HG03378 (cell line): ENCODE data around the gene SECISBP2L.
A peak's percentile ranks its signal among the peaks of the same experiment; 100 is the strongest.

Source experiments
- ATAC-seq: cut with Tn5 transposase; IDR thresholded peaks from one replicate; pipeline ENCODE4 v1.9.1; 2021; ENCODE audit warnings: mild to moderate bottlenecking, moderate library complexity; ENCODE audit not compliant: unreplicated experiment

SECISBP2L gene

GRCh38 chr15:49059491-49059890 lies 13.2 kb upstream of the SECISBP2L start:
- no peak for ATAC-seq

- ATAC-seq: no peak
Observed at GRCh38 chr15:49058559-49058958, 12.3 kb upstream of the SECISBP2L start.

- ATAC-seq: no peak
Observed at GRCh38 chr15:49055630-49056029, 9.4 kb upstream of the SECISBP2L start.

GRCh38 chr15:49052662-49053061 lies 6.4 kb upstream of the SECISBP2L start:
- ATAC-seq: no peak

GRCh38 chr15:49047456-49047855 lies 1.2 kb upstream of the SECISBP2L start:
- ATAC-seq: no peak

GRCh38 chr15:49045751-49046219 lies 461 bp downstream of the SECISBP2L start:
- peak; percentile 40 for ATAC-seq

GRCh38 chr15:49044766-49045606 lies 1.3 kb downstream of the SECISBP2L start:
- no peak for ATAC-seq

GRCh38 chr15:49044002-49044401 lies 2.2 kb downstream of the SECISBP2L start:
- no peak for ATAC-seq

- no peak for ATAC-seq
Observed at GRCh38 chr15:49042165-49042564, 4.1 kb downstream of the SECISBP2L start.

GRCh38 chr15:49041426-49041825 lies 4.8 kb downstream of the SECISBP2L start:
- no peak for ATAC-seq

- ATAC-seq: no peak
Observed at GRCh38 chr15:49040151-49040550, 6.1 kb downstream of the SECISBP2L start.

GRCh38 chr15:49038382-49038781 lies 7.9 kb downstream of the SECISBP2L start:
- ATAC-seq: no peak

- no peak for ATAC-seq
Observed at GRCh38 chr15:49037546-49037940, 8.7 kb downstream of the SECISBP2L start.

GRCh38 chr15:49036650-49037545 lies 9.3 kb downstream of the SECISBP2L start:
- no peak for ATAC-seq

- ATAC-seq: no peak
Observed at GRCh38 chr15:49035825-49036224, 10.4 kb downstream of the SECISBP2L start.

- ATAC-seq: no peak
Observed at GRCh38 chr15:49032601-49033145, 13.6 kb downstream of the SECISBP2L start.

GRCh38 chr15:49031804-49032203 lies 14.4 kb downstream of the SECISBP2L start:
- no peak for ATAC-seq

- no peak for ATAC-seq
Observed at GRCh38 chr15:49026700-49027099, 19.5 kb downstream of the SECISBP2L start.

- peak; percentile 64 for ATAC-seq
Observed at GRCh38 chr15:49024840-49025239, 21.4 kb downstream of the SECISBP2L start.

- ATAC-seq: peak; percentile 72
Observed at GRCh38 chr15:49023354-49023753, 22.9 kb downstream of the SECISBP2L start.

GRCh38 chr15:49015896-49016295 lies 30.4 kb downstream of the SECISBP2L start:
- no peak for ATAC-seq
